B cell (primary cell): ENCODE measurements around the gene LRP11. TPM values are rescaled to one million over a fixed set of nuclear protein-coding genes. Genes with fewer than 3 reads are reported as not detected.

Experiments used
- ATAC-seq: fragments of 200-7000 bp; cut with Tn5 transposase; one replicate; pipeline ENCODE4 v1.10.0; 2021; ENCODE audit warnings: low read depth, mild to moderate bottlenecking, moderate number of reproducible peaks, moderate library complexity
- CTCF ChIA-PET: fragments of 350-600 bp; sonication (Branson Sonifier 250); formaldehyde crosslinking; loops from one replicate; lab custom pipeline; 2021; ENCODE audit warnings: antibody characterized with exemption, inconsistent platforms; lab: Charles Lee
- POLR2A ChIA-PET: fragments of 350-600 bp; sonication (Branson Sonifier 250); formaldehyde crosslinking; loops from one replicate; lab custom pipeline; 2021; ENCODE audit warnings: antibody characterized with exemption; lab: Charles Lee
- DNase-seq: peaks from one replicate; pipeline ENCODE4 v3.0.0; 2013
- H2AFZ ChIP-seq: 2 replicates; pipeline ENCODE4 v1.6.1; 2012; ENCODE audit warnings: mild to moderate bottlenecking, low read depth, low read length; ENCODE audit not compliant: insufficient read depth, poor library complexity, severe bottlenecking
- H3K27ac ChIP-seq, 2 donors: 1 replicate in 1 of 2; 2 replicates in 1 of 2; pipeline ENCODE4 v1.5.1; 2012 to 2013; ENCODE audit warnings: low read length in 2 of 2, mild to moderate bottlenecking in 2 of 2, moderate library complexity in 1 of 2
- H3K27me3 ChIP-seq, 4 experiments: fragments of 200-600 bp in 1 of 4; sonication (generic) in 1 of 4; replicated peaks in 1 of 4; 1 replicate in 2 of 4; 2 replicates in 2 of 4; pipeline versions ENCODE4 v1.6.1 to v1.7.0; 2013 to 2016; ENCODE audit warnings: low read length in 3 of 4, mild to moderate bottlenecking in 2 of 4, mixed read lengths in 1 of 4, moderate library complexity in 1 of 4; ENCODE audit not compliant: insufficient read depth in 4 of 4, control insufficient read depth in 3 of 4; ENCODE audit errors: control extremely low read depth in 1 of 4
- H3K36me3 ChIP-seq, 2 experiments: replicated peaks in 1 of 2; 1 replicate in 1 of 2; 2 replicates in 1 of 2; pipeline versions ENCODE4 v1.6.1 to v1.7.1; 2013; ENCODE audit warnings: low read length in 1 of 2; ENCODE audit not compliant: insufficient read depth in 2 of 2, control insufficient read depth in 1 of 2; ENCODE audit errors: control extremely low read depth in 1 of 2, extremely low read depth in 1 of 2
- H3K4me1 ChIP-seq, 2 donors: fragments of 200-600 bp in 1 of 2; sonication (generic) in 1 of 2; 1 replicate in 1 of 2; 2 replicates in 1 of 2; pipeline versions ENCODE4 v1.5.1 to v1.6.1; 2013 to 2017; ENCODE audit warnings: low read length in 2 of 2; ENCODE audit not compliant: control insufficient read depth in 2 of 2, insufficient read depth in 2 of 2
- H3K4me2 ChIP-seq: replicated peaks from 2 replicates; pipeline ENCODE3; 2012; ENCODE audit warnings: mild to moderate bottlenecking, low read depth, low read length; ENCODE audit not compliant: poor library complexity, severe bottlenecking
- H3K4me3 ChIP-seq, 5 experiments: fragments of 200-600 bp in 1 of 5; sonication (generic) in 1 of 5; 1 replicate in 3 of 5; 2 replicates in 2 of 5; pipeline versions ENCODE4 v1.5.1 to v1.7.0; 2011 to 2016; ENCODE audit warnings: low read length in 4 of 5, mild to moderate bottlenecking in 4 of 5, low read depth in 2 of 5, control low read depth in 1 of 5, moderate library complexity in 1 of 5; ENCODE audit not compliant: insufficient read depth in 1 of 5; ENCODE audit errors: control extremely low read depth in 1 of 5, extremely low read depth in 1 of 5
- H3K79me2 ChIP-seq: fragments of 200-600 bp; sonication (generic); one replicate; pipeline ENCODE4 v1.6.0; 2016; ENCODE audit warnings: low read length; ENCODE audit not compliant: control insufficient read depth, insufficient read depth
- H3K9ac ChIP-seq: fragments of 200-600 bp; sonication (generic); 2 replicates; pipeline ENCODE4 v1.6.1; 2017; ENCODE audit warnings: mild to moderate bottlenecking, low read length, moderate library complexity
- H3K9me3 ChIP-seq, 3 donors: one replicate each; pipeline versions ENCODE4 v1.6.1 to v1.7.1; 2013; ENCODE audit warnings: low read length in 2 of 3; ENCODE audit not compliant: control insufficient read depth in 2 of 3, insufficient read depth in 1 of 3; ENCODE audit errors: control extremely low read depth in 1 of 3
- H4K20me1 ChIP-seq: 2 replicates; pipeline ENCODE4 v1.6.0; 2012; ENCODE audit warnings: mild to moderate bottlenecking, low read length; ENCODE audit not compliant: insufficient read depth, control insufficient read depth, poor library complexity, severe bottlenecking
- H3K27ac Mint-ChIP-seq: one replicate; pipeline ENCODE4 v1.8.0; 2021; ENCODE audit warnings: mixed read lengths
- H3K27me3 Mint-ChIP-seq: one replicate; pipeline ENCODE4 v1.8.0; 2021; ENCODE audit warnings: mixed read lengths
- H3K4me1 Mint-ChIP-seq: one replicate; pipeline ENCODE4 v1.8.0; 2021; ENCODE audit warnings: mixed read lengths
- H3K4me3 Mint-ChIP-seq: one replicate; pipeline ENCODE4 v1.8.0; 2021; ENCODE audit warnings: mixed read lengths
- H3K9me3 Mint-ChIP-seq: one replicate; pipeline ENCODE4 v1.8.0; 2022; ENCODE audit warnings: mixed read lengths; ENCODE audit not compliant: insufficient read depth
- EZH2 ChIP-seq: IDR thresholded peaks from 2 replicates; pipeline ENCODE4 v1.6.1; 2012; ENCODE audit warnings: borderline replicate concordance, low read depth, mild to moderate bottlenecking, moderate library complexity, low read length; ENCODE audit not compliant: insufficient read depth, poor library complexity, severe bottlenecking
- WGBS: methylation state at CpG from one replicate; pipeline ENCODE4 v1.1.5; 2013; ENCODE audit warnings: missing lambda C conversion rate; ENCODE audit not compliant: insufficient coverage; 5-methylcytosine and 5-hydroxymethylcytosine counted together
- intact Hi-C: fragments of 100-400 bp; cut with micrococcal nuclease; formaldehyde crosslinking; loops from one replicate; pipeline ENCODE4 v1.10.0; 2022
- polyA minus RNA-seq: library from RNA; depleted of rRNA, polyadenylated mRNA; stranded (reverse); fragments of >200 nt; gene quantifications from 2 replicates; pipeline ENCODE4 v1.2.3, GENCODE V29; 2012
- polyA plus RNA-seq: library from polyadenylated mRNA; depleted of rRNA; stranded (reverse); fragments of >200 nt; gene quantifications from 2 replicates; pipeline ENCODE4 v1.2.3, GENCODE V29; 2012
- total RNA-seq, 2 donors: library from RNA; stranded (reverse); fragments of 120-200 nt in 1 of 2; gene quantifications; 1 replicate in 1 of 2; 2 replicates in 1 of 2; pipeline versions ENCODE4 v1.2.3 to v1.2.4, GENCODE V29; 2013 to 2022
- TF ChIP-seq, protein P1 (sequence below): fragments of 200-600 bp; IDR thresholded peaks from one replicate; pipeline ENCODE4 v1.8.0; 2022; ENCODE audit warnings: antibody characterized with exemption, mild to moderate bottlenecking

Gene LRP11, protein sequence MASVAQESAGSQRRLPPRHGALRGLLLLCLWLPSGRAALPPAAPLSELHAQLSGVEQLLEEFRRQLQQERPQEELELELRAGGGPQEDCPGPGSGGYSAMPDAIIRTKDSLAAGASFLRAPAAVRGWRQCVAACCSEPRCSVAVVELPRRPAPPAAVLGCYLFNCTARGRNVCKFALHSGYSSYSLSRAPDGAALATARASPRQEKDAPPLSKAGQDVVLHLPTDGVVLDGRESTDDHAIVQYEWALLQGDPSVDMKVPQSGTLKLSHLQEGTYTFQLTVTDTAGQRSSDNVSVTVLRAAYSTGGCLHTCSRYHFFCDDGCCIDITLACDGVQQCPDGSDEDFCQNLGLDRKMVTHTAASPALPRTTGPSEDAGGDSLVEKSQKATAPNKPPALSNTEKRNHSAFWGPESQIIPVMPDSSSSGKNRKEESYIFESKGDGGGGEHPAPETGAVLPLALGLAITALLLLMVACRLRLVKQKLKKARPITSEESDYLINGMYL
- total RNA-seq, result 1.00 and 1.2 TPM in 2 replicates
- total RNA-seq (2013), result 0.77 TPM
- 0.07 and 0.34 TPM in 2 replicates for polyA plus RNA-seq
- 0.36 and 0.43 TPM in 2 replicates for polyA minus RNA-seq

DNA sequence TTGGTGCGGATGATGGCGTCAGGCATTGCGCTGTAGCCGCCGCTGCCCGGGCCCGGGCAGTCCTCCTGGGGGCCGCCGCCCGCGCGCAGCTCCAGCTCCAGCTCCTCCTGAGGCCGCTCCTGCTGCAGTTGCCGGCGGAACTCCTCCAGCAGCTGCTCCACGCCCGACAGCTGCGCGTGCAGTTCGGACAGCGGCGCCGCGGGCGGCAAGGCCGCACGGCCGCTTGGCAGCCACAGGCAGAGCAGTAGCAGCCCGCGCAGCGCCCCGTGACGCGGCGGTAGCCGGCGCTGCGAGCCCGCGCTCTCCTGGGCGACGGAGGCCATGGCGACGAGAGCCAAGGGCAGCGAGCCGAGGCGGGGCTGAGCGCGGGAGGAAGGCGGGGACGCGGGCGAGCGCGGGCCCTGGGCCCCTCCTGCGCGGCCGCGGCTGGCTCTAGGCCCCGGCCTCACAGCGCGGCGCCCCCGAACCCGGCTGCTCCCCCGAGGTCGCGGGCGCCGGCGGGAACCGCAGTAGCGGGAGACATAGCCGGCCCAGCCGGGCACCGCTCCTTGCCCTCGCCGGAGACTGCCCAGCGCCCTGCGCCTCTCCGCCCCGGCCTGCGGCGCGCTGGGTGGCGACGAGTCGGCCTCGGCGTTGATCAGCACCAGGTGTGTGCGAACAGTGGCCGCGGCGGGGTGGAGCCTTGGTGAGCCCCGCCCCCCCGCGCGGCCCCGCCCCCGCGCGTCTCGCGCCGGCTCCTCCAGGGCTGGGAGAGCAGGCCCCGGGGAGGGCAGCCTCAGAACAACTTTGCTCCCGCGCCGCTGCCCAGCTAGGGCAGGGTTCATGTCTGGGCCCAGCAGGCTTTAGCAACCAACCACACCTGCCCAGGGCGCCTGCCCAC lies at the start of gene LRP11:
Gene LRP11, minus strand, starts transcription at position 662 of the 880 bp plus-strand sequence. Its CDS starts 339 bp downstream, at position 323.
- peak within 1 kb of the TSS; percentile 64 for H3K9ac ChIP-seq
- Mint-ChIP-seq H3K4me3 (peak within 1 kb of the TSS; percentile 84), H3K27ac (no peak within 1 kb of the TSS), H3K4me1 (peaks cover 12% of the 10 kb centered on the region), H3K9me3 (no peaks in the 10 kb centered on the region), H3K27me3 (peaks cover 29% of the 10 kb centered on the region)
- H3K27me3 ChIP-seq, result peaks cover 2 to 32% (median 20%) of the 10 kb centered on the region in 4 experiments
- TF ChIP-seq EZH2, result no peak
- TF ChIP-seq, protein P1, sequence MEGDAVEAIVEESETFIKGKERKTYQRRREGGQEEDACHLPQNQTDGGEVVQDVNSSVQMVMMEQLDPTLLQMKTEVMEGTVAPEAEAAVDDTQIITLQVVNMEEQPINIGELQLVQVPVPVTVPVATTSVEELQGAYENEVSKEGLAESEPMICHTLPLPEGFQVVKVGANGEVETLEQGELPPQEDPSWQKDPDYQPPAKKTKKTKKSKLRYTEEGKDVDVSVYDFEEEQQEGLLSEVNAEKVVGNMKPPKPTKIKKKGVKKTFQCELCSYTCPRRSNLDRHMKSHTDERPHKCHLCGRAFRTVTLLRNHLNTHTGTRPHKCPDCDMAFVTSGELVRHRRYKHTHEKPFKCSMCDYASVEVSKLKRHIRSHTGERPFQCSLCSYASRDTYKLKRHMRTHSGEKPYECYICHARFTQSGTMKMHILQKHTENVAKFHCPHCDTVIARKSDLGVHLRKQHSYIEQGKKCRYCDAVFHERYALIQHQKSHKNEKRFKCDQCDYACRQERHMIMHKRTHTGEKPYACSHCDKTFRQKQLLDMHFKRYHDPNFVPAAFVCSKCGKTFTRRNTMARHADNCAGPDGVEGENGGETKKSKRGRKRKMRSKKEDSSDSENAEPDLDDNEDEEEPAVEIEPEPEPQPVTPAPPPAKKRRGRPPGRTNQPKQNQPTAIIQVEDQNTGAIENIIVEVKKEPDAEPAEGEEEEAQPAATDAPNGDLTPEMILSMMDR, result no peak
- peak within 1 kb of the TSS; percentile 13 to 65 (median 51) for H3K4me3 ChIP-seq
- ATAC-seq (peak; percentile 90), DNase-seq (peak; percentile 87)
- peaks cover 0 to 6% (median 0%) of the 10 kb centered on the region in 3 donors for H3K9me3 ChIP-seq
- H3K27ac ChIP-seq, result no peak within 1 kb of the TSS
- WGBS, result under 1% methylated on average over 109 of the region's 110 CpGs
- CTCF ChIA-PET, result interaction anchor here (0.8 to 3.6 kb wide), 3 partner anchors 10 to 28 kb away, joined by 3 to 21 read pairs (median 12); no protein-coding TSS in a partner anchor
- H3K36me3 ChIP-seq, result no peaks in the 10 kb centered on the region
- no peaks in the 10 kb centered on the region for H4K20me1 ChIP-seq
- H3K4me1 ChIP-seq, result peaks cover 13 to 14% of the 10 kb centered on the region in 2 donors
- peak within 1 kb of the TSS; percentile 78 for H2AFZ ChIP-seq
- H3K79me2 ChIP-seq, result no peaks in the 10 kb centered on the region
- POLR2A ChIA-PET, result no interaction called here
- intact Hi-C loops, result loop anchor here (1.0 to 5.0 kb wide), 4 partner anchors 30 to 153 kb away; partner anchors contain the start of genes NUP43, PCMT1 and RAET1G
- peak within 1 kb of the TSS; percentile 90 for H3K4me2 ChIP-seq
